ENCODE data around the gene PLAC9.

DNA sequence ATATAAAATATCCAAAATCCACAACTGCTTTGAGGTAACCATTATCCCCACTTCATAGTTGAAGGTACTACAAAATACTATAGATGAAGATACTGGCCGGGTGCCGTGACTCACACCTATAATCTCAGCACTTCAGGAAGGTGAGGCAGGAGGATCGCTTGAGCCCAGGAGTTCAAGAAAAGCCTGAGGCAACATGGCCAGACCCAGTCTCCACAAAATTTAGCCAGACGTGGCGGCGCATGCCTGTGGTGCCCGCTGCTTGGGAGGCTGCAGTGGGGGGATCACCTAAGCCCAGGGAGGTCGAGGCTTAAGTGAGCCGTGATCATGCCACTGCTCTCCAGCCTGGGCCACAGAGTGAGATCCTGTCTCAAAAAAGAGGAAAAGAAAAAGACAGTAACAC, 32.4 kb upstream of the PLAC9 start:
- no peak for TF ChIP-seq CTCF (IDR thresholded peaks at IDR 0.05)
- no peak for TF ChIP-seq POLR2A (IDR thresholded peaks at IDR 0.05)

Data from testis (tissue), 2 donors.